GM18873 (cell line): Measurements from ENCODE around the gene TRERF1.

Experiments used
- ATAC-seq: cut with Tn5 transposase; IDR thresholded peaks from one replicate; pipeline ENCODE4 v1.9.1; 2021; ENCODE audit warnings: mild to moderate bottlenecking, moderate library complexity, moderate number of reproducible peaks; ENCODE audit not compliant: unreplicated experiment, low FRiP score

Gene TRERF1

GRCh38 chr6:42280966-42281533 is 170.7 kb downstream of the TRERF1 start:
- ATAC-seq, result no peak

DNA sequence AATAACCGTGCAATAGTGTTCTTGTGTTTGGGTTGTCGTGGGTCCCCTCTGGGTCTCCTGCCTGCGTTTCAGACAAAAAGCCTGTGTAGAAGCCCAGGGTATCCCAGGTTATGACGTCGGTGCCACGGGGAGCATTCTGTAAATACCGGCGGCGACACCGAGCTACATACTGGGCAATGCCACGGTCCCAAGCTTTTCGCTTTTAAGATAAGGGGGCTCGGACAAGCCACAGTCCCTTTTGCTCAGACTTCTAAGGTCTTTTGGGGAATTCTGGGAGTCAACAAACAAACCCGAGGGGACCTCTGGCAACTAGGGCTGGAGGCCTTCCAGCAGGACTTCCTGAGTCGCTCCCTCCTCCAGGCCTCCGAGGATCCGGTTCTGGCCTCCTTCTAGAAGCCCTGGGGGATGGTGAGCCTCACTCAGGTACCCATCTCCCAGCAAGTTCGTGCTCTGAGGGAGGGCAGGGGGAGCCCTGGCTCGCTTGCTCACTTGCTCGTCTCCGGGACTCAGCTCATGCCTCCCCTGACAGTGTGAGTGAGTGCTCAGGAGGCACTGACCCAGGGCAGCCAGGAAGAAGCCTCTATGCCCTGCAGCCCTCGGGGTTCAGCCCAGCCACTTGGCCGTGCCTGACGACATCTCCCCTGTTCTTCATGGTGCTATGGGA is 171.6 kb downstream of the TRERF1 start:
- ATAC-seq, result no peak

DNA sequence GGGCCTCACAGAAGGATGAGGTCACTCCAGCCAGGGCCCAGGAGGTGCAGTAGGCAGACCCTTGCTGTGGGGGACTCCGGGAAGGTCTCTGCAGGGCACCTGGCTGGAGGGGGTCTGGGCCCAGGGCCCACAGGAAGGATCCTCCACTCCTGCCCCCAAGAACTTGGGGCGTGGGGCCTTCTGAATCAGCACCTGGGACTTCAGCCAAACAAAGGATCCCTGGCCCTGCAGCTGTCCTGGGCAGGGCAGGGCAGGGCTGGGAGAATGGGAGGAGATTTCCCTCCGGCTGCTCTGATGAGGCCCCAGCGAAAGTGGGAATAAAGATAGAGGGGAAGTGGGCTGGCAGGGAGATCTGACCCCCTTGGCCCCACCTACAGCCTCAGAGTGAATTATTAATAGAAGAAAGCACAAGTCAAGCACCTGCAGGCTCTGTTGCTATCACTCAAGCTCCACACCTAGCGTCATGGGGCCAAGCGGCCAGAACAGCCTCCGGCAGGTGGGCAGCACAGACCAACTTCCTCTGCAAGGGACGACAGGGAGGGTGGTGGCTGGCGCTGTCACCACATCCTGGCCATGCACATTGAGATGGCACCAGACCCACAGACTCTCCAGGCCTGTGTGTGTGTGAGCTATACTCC is 172.5 kb downstream of the TRERF1 start:
- no peak for ATAC-seq

- ATAC-seq, result no peak
Observed at GRCh38 chr6:42278131-42278853, 173.4 kb downstream of the TRERF1 start.

GRCh38 chr6:42276034-42276890 is 175.5 kb downstream of the TRERF1 start:
- ATAC-seq, result no peak

DNA sequence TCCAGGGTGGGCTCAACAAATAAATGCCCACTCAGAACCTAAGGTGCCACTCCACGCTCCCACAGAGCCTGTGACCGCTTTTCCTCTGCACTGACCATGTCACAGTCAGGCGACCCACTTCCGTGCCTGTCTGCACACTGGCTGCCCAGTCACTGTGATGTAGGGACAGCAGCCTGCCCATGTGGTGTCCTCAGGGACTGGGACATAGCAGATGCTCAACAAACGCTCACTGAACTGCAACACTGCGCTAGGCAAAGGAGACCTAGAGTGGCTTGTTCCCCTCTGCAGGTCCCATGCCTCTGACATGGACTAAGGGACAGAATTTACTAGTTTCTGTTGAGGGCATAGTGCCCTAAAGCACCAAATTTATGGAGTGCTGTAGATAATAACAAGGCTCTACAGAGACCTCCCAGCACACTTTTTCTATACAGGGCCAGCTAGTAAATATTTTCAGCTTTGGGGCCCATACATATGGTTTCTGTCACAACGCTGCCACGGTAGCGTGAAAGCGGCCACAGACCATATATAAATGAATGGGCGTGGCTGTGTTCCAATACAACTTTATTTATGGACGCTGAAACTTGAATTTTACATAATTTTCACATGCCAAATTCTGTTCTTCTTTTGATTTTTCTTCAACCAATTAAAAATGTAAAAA is 176.2 kb downstream of the TRERF1 start:
- ATAC-seq, result no peak

DNA sequence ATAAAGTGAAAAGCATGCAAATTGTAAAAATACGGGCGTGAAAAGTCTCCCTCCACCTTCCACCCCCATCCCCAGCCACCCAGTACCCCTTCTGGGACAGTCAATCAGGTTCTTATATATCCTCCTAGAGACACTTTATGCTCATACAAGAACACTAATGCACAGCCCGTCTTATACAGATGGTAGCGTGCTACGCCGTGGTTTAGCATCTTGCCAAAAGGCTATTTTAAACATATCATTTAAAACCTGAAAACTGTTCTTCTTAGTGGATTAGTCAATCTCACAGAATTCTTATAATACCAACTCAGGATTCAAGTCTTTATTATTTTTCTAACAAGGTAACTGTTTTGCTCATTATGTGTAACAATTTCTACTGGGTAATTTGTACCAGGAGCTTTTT is 176.8 kb downstream of the TRERF1 start:
- no peak for ATAC-seq

DNA sequence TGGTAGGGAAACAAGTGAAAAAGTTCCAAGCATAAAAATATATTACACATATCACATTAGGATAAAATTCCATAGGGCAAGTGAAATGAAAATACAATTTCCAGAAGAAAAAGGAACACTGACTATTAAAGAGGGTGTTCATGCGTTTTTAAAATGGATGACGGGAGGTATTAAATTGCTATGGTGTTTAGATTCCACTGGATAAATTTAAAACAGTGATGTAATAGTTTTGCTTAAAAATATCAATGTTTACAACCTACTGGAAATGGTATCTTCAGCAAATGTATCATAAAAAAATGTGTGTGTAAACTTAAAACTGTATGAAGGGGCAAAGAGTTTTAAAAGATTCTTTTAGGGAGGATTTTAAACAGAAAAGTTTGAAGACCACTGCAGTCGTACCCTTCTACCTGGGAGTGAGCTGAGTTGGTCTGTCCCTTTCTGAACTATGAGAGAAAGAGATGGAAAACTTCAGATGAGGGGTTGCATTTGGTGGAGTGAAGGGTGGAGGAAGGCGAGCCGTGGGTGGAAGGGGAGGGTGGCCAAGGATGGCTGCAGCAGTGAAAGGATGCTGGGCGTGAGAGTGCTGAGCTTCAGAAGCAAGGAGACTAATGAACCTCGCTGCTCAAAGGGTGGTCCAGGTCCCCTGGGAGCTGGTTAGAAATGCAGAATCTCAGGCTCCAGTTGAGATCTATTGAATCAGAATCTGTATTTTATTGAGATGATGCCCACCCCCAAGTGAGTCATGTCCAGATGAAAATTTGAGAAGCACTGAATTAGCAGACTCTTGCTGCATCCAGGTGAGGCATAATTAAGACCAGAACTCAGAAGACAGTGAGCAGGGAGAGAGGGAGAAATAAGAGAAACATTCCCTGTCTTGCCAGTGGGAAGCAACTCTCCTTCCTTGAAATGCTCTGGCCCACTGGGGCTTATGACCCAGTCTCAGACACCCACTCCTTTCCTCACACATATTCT is 179.6 kb downstream of the TRERF1 start:
- no peak for ATAC-seq

DNA sequence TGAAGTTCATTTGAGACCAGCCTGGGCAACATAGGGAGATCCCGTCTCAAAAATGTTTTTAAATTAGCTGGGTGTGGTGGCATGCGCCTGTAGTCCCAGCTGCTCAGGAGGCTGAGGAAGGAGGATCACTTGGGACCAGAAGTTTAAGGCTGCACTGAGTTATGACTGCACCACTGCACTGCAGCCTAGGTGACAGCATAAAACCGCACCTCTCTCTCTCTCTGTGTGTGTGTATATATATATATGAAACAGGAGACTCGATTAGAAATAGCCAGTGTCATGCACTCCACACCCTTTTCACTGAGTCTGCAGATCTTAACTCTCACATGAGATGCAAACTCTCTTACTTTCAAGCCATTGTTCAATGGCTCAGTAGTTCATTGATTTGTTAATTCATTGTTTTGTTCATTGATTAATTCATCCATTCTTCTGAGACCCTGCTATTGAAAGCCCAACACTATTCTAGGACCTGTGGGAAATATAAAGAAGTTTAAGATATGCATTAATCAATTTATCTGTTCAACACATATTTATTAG is 181.7 kb downstream of the TRERF1 start:
- peak; percentile 28 for ATAC-seq

DNA sequence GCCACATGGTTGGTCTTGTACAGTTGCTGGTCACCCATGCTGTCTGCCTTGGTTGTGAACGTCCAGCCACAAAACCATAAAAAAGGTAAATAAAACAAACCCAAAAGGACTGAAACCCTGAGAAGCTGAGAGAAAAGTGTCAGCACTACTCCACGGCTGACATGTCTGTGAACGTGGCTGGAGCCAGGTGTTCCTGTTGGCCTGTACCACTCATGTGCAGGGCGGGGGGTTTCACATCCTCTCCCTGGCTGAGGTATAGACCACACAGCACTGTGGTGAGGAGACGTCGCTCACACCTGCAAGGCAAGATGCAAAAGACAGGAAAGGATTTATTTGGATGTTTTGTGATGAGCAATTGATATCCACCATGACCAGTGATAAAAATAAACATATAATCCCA is 182.2 kb downstream of the TRERF1 start:
- peak; percentile 87 for ATAC-seq

DNA sequence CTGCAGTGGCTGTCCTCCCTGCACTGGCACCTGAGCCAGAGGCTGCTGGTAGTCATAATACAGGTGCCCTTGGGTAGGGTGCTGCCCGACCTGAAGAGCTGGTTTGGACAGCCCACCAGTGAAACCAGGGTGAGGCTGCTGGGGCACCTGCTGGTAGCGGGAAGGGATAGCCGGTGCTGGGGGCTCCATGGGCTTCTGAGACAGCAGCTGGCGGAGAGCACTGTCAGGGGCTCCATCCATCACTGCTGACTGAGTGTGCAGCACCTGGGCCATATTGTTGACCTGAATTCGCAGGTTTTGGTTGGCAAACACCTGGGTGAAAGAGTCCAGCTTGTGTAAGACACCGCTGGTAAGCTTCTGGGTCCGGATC is 182.9 kb downstream of the TRERF1 start:
- ATAC-seq, result no peak

GRCh38 chr6:42268016-42268834 is 183.5 kb downstream of the TRERF1 start:
- ATAC-seq, result no peak

- no peak for ATAC-seq
Observed at GRCh38 chr6:42266538-42266937, 185.2 kb downstream of the TRERF1 start.

DNA sequence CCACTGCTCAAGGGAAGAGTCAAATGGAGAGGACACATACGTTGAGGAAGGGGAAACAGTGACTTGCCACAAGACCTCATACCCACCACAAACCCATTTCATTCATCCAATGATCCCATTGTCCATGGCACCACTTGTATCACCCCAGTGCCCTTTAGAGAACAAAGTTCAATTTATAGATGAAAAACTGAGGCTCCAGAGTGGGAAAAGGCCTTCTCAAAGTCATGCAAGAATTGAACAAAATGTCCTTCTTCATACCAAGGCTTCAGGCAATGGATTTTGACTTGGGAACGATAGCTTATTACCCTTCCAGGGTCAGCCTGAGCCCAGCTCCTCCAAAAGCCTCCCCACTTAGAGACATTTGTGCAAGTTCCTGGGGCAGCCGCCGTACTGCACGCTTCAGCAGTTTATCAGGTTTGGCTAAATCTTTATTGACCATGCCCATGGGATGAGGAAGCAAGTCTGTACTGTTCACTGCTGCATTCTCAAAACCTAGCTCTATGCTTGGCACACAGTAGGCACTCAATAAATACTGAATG is 186.8 kb downstream of the TRERF1 start:
- ATAC-seq, result no peak

DNA sequence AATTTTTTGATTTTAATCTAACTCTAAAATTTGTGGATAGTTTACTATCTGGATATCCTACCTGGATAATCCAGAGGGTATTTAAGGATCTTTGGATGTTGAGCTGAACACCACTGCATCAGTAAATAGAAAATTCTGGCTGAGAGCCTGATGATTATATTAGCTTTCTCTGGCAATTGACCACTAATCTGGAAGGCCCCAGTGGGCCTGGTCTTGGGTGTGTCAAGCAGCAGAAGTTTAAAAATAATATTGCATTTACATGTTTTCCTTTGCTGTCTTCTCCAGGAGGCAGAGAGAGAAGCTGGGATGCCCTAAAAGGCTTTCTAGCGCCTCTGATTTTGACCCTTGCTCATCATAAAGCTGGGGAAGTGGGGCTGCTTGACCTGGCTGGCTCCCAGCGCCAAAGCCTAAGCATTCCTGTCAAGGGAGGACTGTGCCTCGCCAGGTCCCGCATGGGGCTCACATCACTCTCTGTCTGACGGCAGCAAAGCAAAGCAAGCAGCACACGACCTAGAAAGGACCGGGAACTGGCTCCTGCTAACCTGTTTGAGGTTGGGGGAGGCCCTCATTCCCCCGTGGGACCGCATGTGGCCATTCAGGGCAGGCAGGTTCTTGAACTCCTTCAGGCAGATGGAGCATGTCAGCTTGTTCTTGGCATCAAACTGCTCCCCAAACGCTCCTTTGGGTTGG is 187.4 kb downstream of the TRERF1 start:
- ATAC-seq, result no peak

GRCh38 chr6:42263165-42263728 is 188.5 kb downstream of the TRERF1 start:
- ATAC-seq, result no peak

DNA sequence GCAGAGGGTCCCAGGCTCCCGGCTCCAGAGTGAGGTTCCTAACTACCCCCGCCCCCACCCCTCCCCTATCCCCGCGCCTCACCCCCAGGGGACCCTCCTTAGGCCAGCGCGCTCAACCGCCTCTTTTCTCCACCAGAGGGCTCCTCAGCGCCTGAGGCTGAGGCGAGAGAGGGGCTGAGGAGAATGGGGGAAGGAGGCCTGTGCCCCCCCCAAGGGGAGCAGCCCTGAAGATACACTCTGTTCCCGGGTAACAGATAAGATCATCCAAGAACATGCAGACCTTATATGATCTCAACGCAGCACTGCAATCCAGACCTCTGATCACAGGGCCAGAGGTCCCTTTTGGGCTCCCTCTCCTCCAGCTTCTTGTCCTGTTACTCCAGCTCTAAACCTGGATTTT is 190.8 kb downstream of the TRERF1 start:
- no peak for ATAC-seq
